LNCaP clone FGC (cell line): ENCODE results near the gene DHX57.

Source experiments
- DNase-seq: peaks from one replicate; pipeline ENCODE4 v3.0.0-alpha.2; 2011; ENCODE audit warnings: low read depth
- H3K4me3 ChIP-seq: 2 replicates; pipeline ENCODE4 v1.5.1; 2011; ENCODE audit warnings: mild to moderate bottlenecking, low read depth, low read length, control low read depth
- TF ChIP-seq, protein P1 (sequence below): IDR thresholded peaks from 2 replicates; pipeline ENCODE4 v1.5.1; 2012; ENCODE audit warnings: mild to moderate bottlenecking; ENCODE audit not compliant: control insufficient read depth, insufficient read depth; ENCODE audit errors: extremely low read depth

The DHX57 gene

DNA sequence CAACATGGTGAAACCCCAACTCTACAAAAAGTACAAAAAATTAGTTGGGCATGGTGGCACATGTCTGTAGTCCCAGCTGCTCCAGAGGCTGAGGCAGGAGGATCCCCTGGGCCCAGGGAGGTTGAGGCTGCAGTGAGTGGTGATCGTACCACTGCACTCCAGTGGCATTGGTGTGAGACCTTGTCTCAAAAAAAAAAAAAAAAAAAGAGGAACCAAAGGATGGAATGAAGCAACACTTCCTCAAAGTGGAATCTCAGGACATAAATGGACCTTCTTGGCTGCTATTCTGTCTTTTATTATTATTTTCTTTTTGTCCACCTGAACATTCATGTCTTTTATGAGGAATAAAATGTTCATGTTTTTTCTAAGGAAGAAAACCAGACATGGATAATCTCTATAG, 84.0 kb downstream of the DHX57 start:
- TF ChIP-seq, protein P1, sequence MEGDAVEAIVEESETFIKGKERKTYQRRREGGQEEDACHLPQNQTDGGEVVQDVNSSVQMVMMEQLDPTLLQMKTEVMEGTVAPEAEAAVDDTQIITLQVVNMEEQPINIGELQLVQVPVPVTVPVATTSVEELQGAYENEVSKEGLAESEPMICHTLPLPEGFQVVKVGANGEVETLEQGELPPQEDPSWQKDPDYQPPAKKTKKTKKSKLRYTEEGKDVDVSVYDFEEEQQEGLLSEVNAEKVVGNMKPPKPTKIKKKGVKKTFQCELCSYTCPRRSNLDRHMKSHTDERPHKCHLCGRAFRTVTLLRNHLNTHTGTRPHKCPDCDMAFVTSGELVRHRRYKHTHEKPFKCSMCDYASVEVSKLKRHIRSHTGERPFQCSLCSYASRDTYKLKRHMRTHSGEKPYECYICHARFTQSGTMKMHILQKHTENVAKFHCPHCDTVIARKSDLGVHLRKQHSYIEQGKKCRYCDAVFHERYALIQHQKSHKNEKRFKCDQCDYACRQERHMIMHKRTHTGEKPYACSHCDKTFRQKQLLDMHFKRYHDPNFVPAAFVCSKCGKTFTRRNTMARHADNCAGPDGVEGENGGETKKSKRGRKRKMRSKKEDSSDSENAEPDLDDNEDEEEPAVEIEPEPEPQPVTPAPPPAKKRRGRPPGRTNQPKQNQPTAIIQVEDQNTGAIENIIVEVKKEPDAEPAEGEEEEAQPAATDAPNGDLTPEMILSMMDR = no peak
- DNase-seq = no peak

DNA sequence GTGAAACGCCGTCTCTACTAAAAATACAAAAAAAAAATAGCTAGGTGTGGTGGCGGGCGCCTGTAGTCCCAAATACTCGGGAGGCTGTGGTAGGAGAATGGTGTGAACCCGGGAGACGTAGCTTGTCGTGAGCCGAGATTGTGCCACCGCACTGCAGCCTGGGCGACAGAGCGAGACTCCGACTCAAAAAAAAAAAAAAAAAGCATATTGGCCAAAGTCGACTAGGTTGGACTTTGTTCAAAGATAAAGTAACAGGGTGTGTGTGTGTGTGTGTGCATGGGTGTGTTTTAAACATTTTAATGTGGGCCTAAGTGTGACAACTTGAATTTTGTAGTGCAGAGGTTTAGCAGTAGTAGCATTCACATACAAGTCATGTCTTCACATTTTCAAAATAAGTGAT, 86.0 kb downstream of the DHX57 start:
- no peak for DNase-seq
- no peak overlapping the region for H3K4me3 ChIP-seq
- TF ChIP-seq, protein P1 = no peak

More for the DNA sequence above, 84.0 kb downstream of the DHX57 start:
- H3K4me3 ChIP-seq = no peak overlapping the region

DNA sequence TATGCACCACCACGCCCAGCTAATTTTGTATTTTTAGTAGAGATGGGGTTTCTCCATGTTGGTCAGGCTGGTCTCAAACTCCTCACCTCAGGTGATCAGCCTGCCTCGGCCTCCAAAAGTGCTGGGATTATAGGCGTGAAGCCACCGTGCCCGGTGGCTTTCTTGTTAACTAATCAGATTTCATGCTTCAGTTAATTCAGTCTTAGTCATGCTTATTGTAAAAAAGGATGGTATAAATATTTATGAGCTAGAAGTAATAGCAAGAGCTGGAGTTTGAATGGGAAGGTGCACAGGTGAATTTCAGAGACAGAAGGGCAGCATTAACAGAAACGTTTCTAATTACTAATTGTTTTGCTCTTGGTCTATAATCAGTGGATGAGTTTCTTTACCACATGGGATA, 87.4 kb downstream of the DHX57 start:
- no peak for DNase-seq
- no peak overlapping the region for H3K4me3 ChIP-seq
- TF ChIP-seq, protein P1 = no peak

DNA sequence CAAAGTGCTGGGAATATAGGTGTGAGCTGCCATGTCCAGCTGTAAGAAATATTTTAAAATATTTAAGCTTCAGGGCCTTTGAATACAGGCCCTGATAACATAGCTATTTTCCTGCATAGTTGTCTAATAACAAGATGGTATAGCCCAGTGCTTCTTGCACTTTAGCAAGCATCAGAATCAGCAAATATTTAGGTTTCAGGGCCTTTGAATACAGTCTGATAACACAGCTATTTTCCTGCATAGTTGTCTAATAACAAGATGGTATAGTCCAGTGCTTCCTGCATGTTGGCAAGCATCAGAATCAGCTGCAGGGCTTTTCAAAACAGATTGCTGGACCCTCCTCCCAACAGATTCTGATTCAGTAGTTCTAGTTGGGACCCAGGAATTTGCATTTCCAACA, 92.1 kb downstream of the DHX57 start:
- TF ChIP-seq, protein P1 = no peak
- no peak overlapping the region for H3K4me3 ChIP-seq
- DNase-seq = no peak

DNA sequence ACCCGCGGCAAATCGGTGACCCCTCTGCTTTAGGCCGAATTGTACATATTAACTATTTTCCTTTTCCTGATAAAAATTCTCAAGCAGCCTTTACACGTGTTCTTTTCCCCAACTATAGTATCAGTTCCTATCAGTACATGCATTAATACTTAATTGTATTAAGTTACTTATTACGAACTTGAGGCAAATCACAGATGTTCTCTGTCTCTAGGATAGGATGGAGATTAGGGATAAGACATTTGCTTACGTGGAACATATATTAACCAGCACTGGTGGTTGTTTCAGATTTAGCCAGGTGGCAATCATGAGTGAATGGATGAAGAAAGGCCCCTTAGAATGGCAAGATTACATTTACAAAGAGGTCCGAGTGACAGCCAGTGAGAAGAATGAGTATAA, 97.0 kb downstream of the DHX57 start:
- DNase-seq = no peak
- TF ChIP-seq, protein P1 = no peak
- peak overlapping the region; percentile 78 for H3K4me3 ChIP-seq

DNA sequence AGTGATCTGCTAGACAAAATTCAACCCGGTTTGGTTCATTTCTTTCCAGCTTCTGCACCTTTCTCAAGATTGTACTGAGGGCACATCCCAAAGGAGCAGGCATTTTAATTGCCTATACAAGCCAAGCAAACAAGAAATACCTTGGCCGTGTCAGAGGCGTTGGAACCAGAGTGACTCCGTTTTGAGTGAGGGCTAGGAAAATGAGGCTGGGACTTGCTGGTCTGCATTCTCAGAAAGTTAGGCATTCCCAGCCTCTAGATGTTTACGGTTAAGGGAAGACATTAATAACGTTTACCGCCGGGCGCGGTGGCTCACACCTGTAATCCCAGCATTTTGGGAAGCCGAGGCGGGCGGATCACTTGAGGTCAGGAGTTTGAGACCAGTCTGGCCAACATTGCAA, 99.2 kb downstream of the DHX57 start:
- TF ChIP-seq, protein P1 = no peak
- no peak overlapping the region for H3K4me3 ChIP-seq

DNA sequence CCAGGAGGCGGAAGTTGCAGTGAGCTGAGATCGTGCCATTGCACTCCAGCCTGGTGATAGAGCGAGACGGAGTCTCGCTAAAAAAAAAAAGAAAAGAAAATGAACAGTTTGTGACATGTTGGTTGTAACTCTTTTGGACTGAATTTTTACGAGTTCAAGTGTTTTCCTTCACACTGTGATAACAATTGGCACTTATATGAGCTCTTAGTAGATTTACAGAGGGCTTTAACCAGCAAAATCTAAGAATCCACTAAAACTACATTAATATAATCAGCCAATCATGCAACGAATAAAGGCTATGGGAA, 99.9 kb downstream of the DHX57 start:
- TF ChIP-seq, protein P1 = no peak
- no peak overlapping the region for H3K4me3 ChIP-seq
- no peak for DNase-seq

More for the DNA sequence above, 99.2 kb downstream of the DHX57 start:
- DNase-seq = no peak
